Measurements from ENCODE around the gene GDF11. TPM values are rescaled to one million over a fixed set of nuclear protein-coding genes. Genes with fewer than 3 reads are reported as not detected.
"Not testable (repeated sequence)": the region's sequence is repeated elsewhere in the genome, so short reads cannot be mapped to it uniquely, and the experiment has no call there.

Gene GDF11
- total RNA-seq, 1 donor from 2014 or later: 6.1 TPM

DNA sequence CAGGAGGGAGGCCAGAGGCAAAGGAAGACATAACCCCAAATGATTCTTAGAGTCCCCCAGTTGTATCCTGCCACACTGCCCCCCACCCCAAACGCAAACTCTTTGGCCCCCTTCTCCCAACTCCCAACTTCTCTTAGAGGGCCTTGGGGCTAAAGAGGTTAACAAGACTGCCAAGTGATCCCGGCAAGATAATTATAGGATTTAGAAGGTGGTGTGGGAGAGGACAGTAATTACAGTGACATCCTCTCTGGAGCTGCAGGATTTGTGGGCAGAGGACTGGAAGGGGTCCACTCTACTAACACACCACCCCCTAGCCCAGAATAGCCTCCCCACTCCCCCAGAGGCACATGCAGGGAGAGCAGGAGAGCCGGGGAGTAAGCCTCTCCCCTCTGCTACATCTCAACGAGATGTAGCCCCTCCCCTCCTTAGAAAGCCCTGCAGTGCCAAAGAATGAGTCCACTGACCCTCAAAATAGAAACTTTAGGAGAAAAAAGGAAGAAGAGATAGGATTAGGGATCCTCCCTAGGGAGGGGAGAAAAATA is 5.3 kb upstream of the GDF11 start:
- DNase-seq (ENCODE audit: low spot score in 2 of 2): no peak
- no peak for FAIRE-seq

DNA sequence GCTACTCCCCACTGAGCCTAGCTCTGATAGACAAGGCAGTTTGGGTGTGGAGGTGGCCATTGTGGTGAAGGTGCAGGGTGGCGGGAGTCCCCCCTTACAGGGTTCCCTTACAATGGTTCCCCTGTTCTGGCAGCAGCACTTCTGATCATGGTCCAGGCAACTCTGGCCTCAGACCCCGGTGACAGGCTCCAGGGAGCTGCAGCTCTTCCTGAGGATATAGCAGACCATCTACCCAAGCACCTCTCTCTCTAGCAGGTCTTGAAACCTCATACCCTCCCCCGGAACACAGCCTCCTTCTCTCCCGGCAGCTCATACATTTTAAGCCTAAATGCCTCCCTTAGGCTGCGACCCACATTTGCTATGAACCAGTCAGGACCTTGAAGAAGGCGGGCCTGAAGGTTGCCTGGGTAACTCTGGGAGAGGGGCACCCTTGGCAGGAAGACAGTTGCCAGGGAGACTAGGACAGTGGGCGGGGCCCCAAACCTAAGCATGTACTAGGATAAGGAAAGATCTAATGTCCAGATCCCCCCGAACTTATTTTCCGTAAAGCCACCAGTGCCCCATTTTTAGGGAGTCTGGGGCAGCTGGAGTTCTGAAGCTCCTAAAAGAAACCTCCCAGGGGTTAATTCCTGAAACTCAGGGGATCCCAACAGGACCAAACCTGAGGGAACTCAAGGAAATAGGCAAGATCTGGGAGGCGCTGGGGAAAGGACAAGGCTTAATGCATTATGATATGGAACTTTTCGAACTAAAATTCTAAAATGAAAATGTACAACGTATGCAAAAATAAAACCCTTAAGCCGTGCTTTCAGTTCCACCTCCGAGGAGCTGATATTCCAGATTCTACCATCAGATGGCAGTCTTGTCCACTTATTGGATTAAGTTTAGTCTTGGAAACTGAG is 4.5 kb upstream of the GDF11 start:
- peak; percentile 77 for FAIRE-seq

DNA sequence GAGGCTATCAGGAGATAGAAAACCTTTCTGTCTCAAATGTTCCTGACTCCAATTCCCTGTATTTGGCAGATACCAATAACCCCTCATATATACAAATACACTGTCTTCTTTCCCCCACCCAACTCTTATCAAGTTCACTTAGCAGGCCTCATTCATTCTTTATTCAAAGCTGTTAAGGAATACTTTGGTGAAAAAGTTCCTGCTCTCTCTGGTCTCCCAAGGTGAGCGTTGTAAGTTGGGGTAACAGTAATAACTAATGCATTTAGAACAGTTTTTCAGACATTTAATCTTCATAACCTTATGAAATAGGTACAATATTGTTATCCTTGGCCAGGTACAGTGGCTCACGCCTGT is 3.9 kb upstream of the GDF11 start:
- no peak for FAIRE-seq
- no peak for DNase-seq (ENCODE audit: low spot score in 2 of 2)

More for the DNA sequence above, 4.5 kb upstream of the GDF11 start:
- peak in 1 of 2 donors; percentile 61 for DNase-seq (ENCODE audit: low spot score in 2 of 2)

DNA sequence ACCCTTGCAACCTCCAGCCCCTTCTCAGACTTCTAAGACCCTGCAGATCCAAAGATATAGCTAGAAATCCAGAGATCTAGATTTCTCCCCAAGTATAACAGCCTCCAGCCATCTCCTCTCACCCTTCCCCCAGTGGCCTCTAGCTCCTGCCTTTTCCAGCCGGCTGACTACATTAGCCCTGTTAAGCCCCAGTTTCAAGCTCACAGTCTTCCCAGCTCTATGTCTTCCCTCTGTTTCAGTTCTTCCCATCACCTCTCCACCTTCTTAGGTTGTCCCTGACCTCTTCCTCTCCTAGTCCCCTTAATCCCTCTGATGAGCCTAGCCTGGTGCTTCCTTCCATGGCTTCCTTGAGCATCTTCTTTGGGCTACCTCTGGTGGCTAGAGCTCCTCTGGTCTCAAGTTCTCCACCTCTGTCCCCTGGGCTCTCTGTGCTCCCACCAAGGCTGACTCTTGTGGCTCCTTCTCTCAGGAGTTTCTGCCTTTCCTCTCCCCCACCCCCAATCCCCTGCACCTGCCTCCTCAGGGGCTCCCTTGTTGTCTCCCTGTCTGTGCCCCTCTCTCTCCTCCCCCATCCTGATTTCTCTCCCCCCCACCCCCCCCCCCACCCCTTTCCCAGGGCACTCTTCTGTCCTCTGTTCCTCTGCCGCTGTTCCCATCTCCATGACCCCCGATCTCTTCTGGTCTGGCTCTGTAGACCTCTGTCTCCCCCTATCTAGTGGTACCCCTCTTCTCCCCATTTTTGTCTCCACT is 816 bp upstream of the GDF11 start:
- FAIRE-seq: no peak
- DNase-seq (ENCODE audit: low spot score in 2 of 2): no peak

DNA sequence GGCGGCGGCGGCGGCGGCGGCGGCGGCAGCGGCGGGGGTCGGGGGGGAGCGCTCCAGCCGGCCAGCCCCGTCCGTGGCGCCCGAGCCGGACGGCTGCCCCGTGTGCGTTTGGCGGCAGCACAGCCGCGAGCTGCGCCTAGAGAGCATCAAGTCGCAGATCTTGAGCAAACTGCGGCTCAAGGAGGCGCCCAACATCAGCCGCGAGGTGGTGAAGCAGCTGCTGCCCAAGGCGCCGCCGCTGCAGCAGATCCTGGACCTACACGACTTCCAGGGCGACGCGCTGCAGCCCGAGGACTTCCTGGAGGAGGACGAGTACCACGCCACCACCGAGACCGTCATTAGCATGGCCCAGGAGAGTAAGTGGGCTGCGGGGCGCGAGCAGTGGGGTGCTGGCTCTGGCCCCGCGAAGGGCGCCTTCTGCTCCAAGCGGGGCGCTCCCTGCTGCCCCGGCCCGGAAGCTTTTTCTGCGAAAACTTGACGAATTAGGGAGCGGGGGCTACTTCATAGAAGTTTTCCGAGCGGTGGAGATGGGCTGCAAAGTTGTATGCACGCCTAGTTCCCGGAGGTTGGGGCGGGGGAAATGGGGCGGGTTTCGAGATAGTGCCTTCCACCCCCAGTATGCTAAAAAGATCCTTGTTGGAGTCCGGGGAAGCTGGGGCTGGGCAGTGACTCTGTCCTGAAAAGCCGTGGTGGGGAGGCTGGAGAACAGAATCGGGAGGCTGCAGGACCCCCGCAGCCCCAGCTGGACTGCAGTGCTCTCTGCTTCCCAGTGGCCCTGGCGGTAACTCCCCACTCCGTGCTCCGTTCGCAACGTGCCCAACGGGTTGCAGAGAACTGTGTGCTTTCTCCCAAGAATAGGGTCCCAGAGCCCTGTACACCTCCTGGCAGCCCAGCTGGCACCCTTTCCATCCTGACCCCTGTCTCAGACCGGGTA is 751 bp downstream of the GDF11 start:
- FAIRE-seq: no peak
- DNase-seq (ENCODE audit: low spot score in 2 of 2): peak in 1 of 2 donors; percentile 48

DNA sequence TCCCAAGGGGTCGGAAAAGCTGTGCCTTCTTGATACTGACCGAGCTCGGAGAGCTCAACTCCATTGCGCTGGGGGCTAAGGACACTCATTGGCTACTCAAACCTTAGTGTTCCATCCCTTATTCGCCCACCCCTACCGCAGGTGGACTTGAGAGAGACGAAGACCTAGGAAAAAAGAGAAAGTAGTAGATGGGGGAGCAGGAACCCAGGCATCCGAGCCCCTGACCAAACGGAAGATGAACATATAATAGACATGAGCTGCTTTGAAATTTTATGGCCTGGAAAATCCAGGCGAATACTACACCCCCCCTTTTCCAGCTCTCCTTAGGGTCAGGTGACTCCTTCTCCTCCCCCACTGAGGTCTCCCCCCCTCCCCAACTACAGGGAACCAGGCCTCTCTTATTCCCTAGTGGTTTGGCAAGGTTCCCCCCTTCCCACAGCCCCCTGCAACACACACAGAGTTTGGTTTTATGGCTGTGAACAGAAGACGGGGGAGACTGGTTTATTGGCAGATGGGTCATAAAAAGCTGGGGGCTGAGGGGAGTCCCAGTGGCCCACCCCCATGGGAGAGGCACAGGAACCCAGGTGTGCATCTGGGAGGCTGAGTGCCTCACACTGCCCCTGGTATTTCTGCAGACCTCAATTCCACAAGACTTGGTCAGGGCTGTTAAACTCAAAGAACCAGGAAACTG is 1.6 kb downstream of the GDF11 start:
- no peak for FAIRE-seq
- DNase-seq (ENCODE audit: low spot score in 2 of 2): no peak

DNA sequence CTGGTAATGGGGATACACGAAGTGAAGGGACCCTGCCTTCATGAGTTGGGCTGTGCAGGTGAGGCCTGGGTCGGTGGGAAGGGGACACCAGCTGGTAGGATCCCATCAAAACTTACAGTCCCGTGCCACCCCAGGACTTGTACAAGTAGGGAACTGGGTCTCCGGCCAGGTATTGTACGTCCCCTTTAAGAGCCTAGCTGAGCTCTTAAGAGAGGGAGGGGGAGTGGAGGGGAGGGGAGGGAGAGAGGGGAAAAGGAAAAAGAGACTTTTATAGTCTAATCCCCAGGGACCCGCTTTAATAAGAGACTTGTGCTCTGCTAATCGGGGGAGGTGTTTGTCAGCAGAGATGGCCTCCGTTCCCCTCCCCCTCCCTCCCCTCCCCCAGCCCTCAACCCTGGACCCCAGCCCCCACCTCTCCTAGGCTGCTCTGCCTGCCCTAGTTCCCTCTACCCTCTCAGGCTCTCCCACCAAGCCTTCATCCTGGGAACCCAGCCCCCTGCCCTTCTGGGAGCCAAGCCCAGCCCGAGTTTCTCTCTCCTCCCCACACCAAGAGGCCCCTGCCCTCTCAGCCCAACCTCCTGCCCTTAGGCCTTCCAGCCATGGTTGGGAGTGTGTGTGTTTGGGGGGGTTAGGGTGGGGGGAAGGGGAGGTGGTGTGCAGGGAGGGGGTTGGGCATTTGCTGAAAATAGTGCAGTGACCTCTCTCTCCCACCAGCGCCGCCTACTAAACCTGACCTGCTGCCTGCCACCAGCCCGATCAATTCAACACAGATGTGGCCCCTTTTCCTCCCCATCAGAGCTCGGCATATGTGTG is 2.6 kb downstream of the GDF11 start:
- DNase-seq (ENCODE audit: low spot score in 2 of 2) (peak; percentile 34 to 41), FAIRE-seq (no peak)

DNA sequence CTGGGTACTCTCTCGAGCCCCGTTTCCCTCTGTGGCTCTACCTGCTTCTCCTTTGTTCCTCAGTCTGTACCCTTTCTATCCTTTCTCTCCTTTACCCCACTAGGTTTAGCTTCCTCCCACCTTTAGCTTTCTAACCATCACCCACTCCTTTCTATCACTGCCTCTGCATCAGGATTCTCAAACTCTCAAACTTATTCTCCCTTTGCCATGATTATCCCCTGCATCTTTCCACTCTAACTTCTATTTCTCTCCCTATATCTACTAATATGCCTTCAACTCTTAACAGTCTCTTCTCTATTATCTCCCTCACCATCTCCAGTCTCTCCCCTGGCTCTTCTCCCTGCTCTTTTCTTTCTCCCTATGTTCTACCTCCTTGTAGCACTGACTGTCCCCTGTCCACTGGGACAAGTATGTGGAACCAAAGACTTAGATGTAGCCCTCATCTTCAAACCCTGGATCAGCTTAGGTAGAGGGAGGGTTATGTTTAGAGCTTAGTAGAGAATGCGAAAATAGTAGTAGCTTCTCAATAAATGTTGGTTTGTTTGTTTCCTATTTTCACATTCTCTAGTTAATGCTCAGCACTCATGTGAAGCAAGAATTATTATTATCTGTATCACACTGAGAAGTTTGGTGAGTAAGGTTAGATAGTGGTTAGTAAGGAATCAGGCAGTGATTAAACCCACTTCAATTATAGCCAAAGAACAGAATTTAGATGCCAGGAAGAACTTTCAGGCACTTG is 3.4 kb downstream of the GDF11 start:
- no peak for FAIRE-seq
- no peak for DNase-seq (ENCODE audit: low spot score in 2 of 2)

DNA sequence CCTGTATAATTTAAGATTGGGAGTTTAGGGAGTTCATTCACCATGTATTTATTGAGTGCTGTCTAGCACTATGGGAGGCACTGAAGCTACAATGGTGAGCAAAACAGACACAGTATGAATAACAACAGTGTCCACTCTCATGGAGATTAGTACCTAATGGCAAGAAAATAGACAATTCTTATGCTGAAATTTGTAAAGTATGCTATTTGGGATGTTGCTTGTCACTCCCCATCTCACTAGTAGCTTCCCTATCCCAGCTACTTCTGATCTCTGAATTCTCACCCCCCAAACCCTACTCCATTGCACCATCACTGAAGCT is 4.0 kb downstream of the GDF11 start:
- DNase-seq (ENCODE audit: low spot score in 2 of 2) (no peak), FAIRE-seq (no peak)

DNA sequence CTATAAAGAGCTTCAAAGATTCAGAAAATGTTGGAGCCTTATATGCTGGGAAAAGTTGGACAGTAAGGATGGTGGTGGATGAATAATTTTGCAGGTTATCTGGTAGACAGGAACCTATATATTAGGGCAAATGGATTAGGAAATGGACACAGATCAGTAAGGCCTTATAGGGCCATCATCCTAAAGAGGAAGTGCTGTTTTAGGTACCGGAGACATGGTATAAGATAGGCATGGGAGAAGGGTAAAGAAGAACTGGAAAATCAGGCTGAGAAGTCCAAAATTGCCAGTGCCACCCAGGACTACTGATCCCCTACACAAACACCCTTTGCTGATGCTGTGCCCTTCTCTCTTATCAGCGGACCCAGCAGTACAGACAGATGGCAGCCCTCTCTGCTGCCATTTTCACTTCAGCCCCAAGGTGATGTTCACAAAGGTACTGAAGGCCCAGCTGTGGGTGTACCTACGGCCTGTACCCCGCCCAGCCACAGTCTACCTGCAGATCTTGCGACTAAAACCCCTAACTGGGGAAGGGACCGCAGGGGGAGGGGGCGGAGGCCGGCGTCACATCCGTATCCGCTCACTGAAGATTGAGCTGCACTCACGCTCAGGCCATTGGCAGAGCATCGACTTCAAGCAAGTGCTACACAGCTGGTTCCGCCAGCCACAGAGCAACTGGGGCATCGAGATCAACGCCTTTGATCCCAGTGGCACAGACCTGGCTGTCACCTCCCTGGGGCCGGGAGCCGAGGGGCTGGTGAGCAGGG is 5.5 kb downstream of the GDF11 start:
- no peak for FAIRE-seq
- DNase-seq (ENCODE audit: low spot score in 2 of 2): no peak

DNA sequence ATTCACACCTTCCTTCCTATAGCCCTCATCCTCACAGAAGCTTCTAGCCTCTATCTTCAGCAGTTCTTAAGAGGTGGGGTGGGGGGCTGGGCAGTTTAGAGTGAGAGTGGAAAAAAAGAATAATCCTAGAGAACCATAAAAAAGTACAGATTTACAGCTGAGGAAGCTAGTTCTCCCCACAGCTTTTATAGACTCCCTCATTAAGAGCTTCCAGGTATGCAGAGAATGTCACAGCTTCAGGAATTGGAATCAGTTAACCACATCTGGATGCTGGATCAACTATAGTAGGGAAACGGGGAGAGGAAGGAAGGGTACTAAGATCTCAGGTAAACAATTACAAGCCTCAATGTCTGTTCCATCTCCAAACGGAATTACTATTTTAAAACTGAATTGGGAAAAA is 12.3 kb downstream of the GDF11 start:
- FAIRE-seq: no peak
- no peak for DNase-seq (ENCODE audit: low spot score in 2 of 2)

DNA sequence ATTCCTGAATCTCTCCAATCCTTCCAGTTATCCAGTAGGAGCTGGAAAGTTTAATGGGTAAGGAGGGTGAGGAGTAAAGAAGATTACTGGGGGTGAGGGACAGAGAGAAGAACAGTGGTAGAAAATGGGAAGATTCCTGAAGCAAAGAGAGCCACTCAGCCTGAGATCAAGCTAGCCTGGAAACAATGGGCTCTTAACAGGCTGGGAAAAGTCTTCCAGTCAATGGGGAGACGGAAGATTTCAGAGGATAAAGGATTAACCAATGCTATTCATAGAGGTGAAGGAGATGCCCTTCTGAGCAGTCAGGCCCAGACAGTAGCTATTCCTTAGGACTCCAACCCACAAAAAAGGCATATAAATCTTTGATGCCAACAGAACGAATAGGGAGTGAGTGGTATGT is 14.8 kb downstream of the GDF11 start:
- DNase-seq (ENCODE audit: low spot score in 2 of 2) (no peak), FAIRE-seq (no peak)

DNA sequence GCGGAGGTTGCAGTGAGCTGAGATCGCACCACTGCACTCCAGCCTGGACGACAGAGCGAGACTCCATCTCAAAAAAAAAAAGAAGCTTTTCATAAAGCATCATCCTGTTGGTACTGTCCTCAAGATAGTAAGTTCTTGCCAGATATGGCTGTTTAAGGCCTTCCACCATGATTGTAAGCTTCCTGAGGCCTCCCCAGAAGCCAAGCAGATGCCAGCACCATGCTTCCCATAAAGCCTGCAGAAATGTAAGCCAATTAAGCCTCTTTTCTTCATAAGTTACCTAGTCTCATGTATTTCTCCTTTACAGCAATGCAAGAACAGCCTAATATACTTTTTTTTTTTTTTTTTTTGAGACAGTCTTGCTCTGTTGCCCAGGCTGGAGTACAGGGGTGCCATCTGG is 15.7 kb downstream of the GDF11 start:
- DNase-seq (ENCODE audit: low spot score in 2 of 2); FAIRE-seq: not testable (repeated sequence)

DNA sequence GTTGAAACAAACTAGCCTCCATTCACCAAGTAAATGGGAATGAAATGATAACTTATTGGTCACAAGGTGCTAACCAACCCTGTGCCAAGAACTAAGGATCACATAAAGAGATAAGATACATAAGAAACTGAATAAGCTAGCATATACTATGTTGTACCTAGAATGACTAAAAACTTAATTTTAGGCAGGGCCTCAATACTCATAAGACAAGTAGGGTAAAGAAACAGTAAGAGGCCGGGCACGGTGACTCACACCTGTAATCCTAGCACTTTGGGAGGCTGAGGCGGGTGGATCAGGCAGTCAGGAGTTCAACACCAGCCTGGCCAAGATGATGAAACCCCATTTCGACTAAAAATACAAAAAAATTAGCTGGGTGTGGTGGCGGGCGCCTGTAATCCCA is 17.7 kb downstream of the GDF11 start:
- FAIRE-seq: no peak

DNA sequence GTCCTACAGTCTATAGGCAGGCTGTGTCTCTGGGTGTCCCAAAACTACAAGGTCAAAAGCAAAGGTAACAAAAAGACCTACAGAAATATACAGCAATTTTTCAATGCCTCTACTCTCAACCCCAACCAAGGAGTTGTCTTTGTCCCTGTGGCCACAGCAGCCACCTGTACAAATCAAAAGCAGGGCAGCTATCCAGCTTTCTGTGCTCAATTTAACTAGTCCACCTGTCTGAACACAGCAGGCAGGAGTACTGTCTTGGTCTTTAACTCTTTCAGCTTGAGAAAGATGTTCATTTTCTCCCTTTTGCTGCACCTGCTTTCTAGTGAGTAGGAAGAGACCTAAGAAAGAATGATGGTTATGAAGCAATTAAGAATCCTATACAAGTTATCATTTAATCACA is 19.7 kb downstream of the GDF11 start:
- no peak for DNase-seq (ENCODE audit: low spot score in 2 of 2)

More for the DNA sequence above, 17.7 kb downstream of the GDF11 start:
- no peak for DNase-seq (ENCODE audit: low spot score in 2 of 2)

DNA sequence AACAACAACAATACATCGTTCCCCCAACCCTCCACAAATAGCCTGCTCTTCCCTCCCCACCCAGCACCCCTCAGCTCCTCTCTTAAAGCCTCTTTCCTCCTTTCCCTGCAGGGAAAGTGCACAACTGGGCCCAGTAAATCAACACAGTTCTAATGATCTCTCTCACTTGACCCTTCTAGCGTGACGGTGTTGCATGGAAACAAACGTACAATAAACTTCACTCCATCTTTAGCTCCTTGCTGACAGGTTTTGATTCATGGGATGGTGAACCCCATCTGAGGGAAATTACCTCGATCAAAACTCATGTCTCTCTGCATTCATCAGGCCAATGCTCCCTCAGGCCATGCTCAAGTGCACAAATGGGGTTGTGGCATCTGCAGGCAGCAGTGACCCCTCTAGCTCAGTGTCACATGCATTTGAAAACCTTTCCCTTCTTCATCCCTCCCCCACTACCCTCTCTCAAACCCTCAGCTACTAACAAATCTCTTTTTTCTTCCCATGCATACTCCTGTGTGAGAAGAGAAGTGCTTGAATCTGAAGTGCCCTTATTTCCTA is 22.9 kb downstream of the GDF11 start:
- DNase-seq (ENCODE audit: low spot score in 2 of 2) (no peak), FAIRE-seq (no peak)

More for the DNA sequence above, 19.7 kb downstream of the GDF11 start:
- no peak for FAIRE-seq

DNA sequence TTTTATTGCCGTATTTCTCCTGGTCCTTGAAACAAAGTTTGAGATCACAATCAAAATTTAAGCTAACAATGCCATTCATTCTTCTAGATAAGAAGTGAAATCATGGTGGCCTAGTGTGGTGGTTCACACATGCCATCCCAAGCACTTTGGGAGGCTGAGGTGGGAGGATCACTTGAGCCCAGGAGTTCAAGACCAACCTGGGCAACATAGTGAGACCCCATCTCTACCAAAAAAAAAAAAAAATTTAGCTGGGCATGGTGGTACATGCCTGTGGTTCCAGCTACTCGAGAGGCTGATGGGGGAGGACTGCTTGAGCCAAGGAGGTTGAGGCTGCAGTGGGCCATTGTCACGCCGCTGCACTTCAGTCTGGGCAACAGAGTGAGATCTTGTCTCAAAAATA is 24.2 kb downstream of the GDF11 start:
- DNase-seq (ENCODE audit: low spot score in 2 of 2) (no peak), FAIRE-seq (no peak)

Measured in frontal cortex (tissue), 4 donors.